T-helper 22 cell (primary cell): ENCODE measurements around the gene ACAP1.

Experiments used
- DNase-seq: peaks from one replicate; pipeline ENCODE4 v3.0.0-alpha.2; 2020; ENCODE audit warnings: low read depth

The ACAP1 gene

DNA sequence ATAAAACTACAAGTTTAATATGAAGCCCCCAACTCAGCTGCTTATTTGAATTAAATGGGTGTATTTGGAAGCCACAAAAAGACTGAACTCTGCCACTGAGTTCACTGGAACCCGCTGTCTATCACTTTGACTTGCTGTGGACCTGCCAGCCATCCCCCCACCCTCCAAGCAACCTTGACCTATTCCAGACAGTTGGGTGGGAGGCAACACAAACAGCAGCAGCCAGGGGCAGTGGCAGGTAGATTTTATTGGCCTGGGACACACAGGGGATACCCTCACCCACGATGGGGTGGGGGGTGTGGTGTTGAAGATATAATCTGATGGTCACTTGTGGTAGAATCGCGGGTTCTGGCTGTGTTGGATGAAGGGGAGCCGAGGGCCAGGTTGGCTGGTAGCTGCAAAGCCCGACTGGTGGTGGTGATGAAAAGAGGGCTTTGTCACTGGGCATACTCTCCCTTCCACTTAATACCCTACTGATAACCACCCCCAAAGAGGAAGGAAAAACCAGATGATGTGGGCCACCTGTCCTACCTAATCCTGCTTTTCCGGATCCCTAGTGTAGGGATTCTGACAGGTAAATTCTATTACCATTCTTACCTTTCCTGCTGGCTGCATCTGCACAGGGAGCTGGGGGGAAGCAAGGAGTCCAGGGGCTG lies 23.8 kb upstream of the ACAP1 start:
- no peak for DNase-seq

DNA sequence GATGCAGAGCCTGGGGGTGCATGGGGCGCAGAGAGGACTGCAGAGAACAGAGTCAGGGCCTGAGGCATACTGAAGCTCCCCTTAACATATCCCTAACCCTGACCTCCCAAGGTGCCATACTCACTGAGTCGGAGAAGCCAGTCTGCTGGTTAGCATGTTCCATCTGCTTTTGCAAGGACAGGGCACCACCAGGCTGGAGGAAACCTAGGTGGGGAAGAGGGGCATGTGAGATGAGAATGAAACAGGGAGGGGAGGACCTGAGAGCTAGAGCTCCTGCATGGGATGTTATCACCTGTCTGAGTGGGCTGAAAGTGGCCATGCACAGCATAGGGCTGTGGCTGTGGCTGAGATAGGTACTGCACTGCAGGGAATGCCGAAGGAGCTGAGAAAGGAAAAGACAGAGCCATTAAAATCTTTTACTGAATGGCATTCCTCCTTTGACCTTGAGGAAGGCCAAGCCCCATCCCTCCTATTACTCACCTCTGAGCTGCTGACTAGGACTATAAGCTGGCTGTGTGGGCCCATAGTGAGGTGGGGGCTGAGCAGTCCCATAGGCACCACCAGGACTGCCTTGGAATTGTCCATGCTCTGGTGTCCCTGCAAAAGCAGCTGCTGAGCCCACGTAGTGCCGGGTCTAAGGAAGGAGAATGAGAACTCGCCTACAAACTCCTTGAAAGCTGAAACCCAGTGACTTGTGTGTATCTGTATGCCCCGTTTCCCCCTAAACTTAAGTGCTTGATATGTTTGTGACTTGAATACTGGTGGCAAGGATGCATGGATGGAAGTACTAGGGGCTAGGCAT lies 23.0 kb upstream of the ACAP1 start:
- DNase-seq, result no peak

- no peak for DNase-seq
These were observed 22.2 kb upstream of the ACAP1 start for GRCh38 chr17:7313890-7314718.

DNA sequence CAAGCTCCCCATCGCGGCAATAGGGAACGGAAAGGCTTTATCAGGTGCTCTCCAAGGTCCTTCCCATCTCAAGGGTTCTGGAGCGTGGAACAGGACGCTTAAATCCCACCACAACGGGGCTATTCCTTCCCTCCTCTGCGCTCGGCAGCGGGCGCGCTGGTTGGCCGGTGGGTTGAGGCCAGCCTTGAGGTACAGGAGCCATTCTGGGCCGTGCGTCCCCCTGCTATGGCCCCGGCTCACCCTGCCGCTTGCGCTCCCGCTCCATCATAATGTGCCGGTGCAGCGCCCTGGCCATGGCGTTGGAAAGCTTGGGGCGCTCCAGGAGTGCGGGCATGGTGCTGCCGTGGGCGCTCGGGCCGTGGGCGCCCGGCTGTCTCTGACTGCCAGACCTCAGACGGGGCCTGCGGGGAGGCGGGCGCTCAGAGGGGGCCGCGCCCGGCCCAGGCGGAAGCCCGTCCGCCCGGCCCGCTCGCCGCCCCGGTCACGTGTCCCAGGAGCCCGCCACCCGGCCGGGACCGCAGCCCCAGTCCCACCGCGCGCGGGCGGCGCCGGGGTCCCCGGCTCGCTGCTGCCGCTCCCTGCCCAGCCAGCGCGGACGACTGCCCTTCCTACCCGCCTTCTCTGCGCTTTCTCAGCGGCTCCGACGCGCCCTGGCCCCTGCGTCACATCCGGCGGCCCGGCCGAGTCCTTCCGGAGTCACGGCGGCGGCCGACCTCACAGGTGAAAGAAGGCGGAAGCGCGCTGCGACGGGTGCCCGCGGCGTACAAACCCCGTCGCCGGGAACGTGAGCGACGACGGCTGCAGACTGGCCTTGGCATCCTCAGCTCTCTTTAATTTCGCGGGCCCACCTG lies 21.4 kb upstream of the ACAP1 start, which contains the start of gene GPS2:
Gene GPS2, minus strand, starts transcription at position 642 of the 851 bp plus-strand sequence. Its CDS starts 308 bp downstream, at position 334.
- DNase-seq, result peak; percentile 89

DNA sequence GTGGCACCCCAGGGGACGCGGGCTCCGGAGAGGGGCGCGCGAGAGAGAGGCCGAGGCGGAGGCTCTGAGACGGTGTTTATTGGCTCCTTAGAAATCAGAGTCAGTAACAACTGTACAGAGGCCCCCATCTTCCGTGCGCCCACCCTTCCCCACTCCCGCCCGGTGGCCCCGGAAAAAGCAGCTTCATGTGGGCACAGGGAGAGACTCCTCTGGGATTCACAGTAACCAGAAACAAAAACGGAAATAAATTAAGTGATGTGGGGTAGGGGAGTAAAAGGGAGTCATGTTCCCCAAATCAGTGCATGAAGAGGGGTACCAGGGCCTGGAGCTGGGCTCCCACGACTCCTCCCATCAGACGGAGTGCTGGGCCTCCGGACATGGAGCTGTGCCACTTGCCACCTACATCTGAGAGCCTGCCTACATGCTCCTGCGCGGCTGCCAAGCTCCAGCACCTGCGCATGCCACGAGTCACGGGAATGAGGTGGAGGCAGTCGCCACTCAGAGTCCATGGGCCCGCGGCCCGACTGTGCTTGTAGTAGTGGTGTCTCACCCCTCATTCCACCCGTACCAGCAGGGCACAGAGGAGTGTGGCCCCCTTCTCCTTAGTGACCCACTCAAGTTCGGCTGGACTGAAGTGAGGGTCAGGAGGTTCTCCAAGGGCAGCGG lies 20.6 kb upstream of the ACAP1 start:
- DNase-seq, result no peak

DNA sequence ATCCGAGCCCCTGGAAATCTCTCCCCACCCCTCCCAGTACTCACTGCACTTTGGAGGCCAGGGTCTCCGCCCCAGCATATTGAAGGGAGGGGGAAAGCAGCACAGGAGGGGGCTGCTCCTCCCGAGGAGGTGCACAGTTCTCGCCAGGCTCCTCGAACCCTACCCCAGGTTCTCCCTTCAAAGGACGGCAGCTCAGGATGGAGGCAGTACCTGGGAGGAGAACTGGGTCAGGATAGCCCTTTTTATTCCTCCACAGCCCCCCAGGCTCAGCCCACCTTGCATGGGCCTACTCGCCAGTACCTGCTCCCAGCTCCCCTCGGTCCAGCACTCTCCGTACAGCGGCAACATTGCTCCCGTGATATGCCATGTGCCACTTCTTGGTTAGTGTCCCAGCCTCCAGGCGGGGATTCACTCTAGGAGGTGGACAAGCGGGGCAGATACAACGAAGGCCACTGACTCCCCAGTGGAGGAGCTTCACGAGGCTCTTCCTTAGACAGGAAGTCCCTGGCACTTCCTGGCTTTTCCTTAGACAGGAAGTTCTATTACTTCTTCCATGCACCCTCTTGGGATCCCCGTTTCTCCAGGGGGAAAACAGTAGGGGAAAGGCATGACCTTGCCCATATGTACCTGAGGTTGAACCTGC lies 19.0 kb upstream of the ACAP1 start:
- DNase-seq, result no peak

DNA sequence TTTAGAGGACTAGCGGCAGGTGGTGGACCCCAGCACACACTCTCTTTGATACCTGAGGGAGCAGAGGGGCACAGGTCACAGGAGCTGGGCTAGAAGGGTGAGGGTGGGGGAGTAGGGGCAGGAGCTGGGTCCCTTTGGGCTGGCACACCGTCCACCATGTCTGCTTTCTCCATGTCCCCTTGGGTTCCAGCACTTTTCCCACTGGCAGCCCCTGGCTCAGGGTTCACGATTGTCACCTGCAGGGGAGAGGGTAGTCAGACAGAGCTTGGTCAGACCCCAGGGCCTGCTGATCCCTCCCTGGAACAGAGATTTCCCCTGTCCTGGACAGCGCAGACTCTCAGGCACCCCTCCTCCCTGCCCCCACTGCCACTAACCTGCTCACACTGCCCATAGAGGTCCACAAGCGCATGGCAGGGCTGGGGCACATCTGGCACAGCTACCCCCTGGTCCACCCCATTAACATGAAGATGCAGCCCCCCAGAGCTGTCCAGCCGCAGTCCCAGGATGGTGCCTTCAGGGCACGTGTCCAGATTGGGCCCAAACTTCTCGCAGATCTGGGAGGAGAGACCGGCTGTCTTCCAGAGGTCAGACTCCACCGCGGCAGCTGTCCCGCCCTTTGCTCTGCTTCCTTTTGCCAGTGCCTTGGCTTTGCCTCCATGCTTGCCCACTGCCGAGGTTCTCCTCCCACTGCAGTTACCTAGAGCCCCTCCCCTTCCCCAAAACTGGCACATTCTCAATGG lies 18.0 kb upstream of the ACAP1 start:
- DNase-seq, result no peak

DNA sequence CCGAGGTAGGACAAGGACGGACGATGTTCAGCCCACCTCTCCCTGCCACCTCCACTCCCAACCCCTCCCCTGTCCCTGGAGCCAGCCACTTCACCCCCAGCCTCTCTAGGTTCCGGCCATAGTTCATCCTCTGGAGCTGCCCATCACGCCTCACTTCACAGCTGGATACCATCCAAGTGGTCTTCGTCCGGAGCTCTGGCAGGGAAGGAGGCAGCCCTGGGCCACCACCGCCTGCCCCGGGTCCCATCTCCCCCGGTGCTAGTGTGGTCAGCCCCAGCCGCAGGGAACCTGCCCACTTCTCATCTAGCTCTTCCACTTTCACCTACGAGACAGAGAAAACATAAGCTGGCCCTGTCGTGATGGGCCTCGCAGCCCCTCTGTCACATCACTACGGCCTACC lies 14.9 kb upstream of the ACAP1 start:
- DNase-seq, result no peak

- no peak for DNase-seq
These were observed 13.7 kb upstream of the ACAP1 start for GRCh38 chr17:7322520-7323194.

GRCh38 chr17:7323731-7324437 lies 12.4 kb upstream of the ACAP1 start:
- peak; percentile 30 for DNase-seq

GRCh38 chr17:7324438-7324779 lies 11.9 kb upstream of the ACAP1 start:
- DNase-seq, result no peak

DNA sequence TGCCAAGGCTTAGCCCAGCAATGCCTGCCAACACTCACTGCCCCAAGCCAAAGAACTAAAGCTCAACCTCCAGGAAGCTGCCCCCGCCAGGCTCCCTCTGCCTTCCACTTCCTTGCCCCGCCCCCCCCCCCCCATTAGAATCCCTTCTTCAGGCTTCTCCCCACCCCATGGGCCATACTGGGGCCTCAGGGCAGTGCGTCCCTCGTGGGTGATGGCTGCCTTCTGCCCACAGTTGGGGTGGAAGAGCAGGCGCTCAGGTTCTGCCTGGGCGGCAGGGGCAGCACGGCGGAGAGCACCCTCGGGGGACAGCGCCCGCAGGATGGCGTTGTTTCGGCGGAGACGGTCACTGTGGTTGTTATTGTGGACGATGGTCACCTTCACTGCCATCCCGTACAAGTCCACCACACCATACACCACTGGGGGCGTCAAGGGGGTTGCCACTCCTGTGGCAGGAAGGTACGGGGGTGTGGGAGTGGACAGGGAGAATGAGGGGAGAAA lies 11.2 kb upstream of the ACAP1 start:
- no peak for DNase-seq

DNA sequence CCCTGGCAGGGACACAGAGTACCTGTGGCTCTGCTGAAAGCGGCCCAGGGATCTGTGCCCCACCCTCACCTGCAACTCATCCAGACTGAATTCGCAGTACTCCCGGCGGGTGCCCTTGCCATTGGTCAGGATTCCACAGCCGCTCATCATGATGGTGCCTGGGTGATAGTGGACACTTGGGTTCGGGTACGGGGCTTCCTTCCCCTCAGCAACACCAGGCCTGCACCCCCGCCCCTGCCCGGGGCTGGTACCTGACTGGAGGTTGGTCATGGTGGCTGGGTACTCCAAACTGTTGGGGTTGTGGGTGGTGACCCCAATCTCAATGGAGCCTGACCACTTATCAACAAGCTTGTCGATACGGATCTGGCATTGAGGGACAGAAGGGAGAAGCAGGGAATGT lies 10.1 kb upstream of the ACAP1 start:
- no peak for DNase-seq

GRCh38 chr17:7327056-7327455 lies 9.3 kb upstream of the ACAP1 start:
- no peak for DNase-seq

- no peak for DNase-seq
These were observed 8.8 kb upstream of the ACAP1 start for GRCh38 chr17:7327501-7327900.

GRCh38 chr17:7328009-7328408 lies 8.3 kb upstream of the ACAP1 start:
- DNase-seq, result no peak

GRCh38 chr17:7328840-7329373 lies 7.4 kb upstream of the ACAP1 start, which contains the start of gene NEURL4:
Gene NEURL4, minus strand, starts transcription at chr17:7329335. Its CDS starts 23 bp downstream, at chr17:7329312.
- no peak for DNase-seq

DNA sequence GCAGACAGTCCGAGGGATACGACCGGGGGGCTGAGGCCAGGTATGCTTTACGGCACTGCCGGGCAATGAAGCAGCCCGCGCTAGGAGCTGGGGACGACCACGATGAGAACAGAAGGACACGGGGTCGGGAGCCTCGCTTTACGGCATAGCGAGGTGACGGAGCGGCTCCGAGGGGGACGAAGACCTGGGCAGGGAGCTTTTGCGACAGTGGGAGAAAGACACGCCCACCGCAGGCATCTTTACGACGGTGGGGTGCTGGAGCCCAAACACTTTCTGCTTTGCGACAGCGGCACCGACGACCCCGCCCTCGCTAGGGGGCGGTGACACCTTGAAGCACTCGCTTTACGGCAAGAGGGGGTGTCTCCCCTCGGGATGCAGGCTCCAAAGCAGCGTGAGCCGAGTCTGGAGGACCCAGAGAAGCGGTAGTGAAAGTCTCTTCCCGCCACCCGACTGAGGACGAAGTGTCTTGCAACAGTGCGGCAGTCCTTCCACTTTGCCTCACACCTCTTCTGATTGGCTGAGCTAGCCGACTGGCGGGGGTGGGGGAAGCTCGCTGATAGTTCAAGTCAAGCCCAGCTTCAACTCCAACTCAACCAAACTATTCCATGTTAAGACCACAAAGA lies 6.8 kb upstream of the ACAP1 start:
- peak; percentile 97 for DNase-seq
